SK-N-SH (cell line): ENCODE results near the gene MTHFS. TPM values are rescaled to one million over a fixed set of nuclear protein-coding genes. Genes with fewer than 3 reads are reported as not detected.

Experiments used
- CTCF ChIA-PET: fragments of 300-600, 350-600 bp; formaldehyde crosslinking; extraction: SDS; loops from one replicate; lab custom pipeline; 2021; lab: Yijun Ruan, JAX
- POLR2A ChIA-PET: fragments of 350-600 bp; sonication (Branson Sonifier 250); formaldehyde crosslinking; extraction: SDS; loops from one replicate; lab custom pipeline; 2020; ENCODE audit warnings: antibody characterized with exemption, inconsistent platforms; lab: Yijun Ruan, JAX
- DNase-seq: peaks from one replicate; pipeline ENCODE4 v3.0.0; 2012
- H2AFZ ChIP-seq: fragments of 200-600 bp; sonication (generic); 2 replicates; pipeline ENCODE4 v1.8.1; 2016; ENCODE audit warnings: antibody characterized with exemption, mild to moderate bottlenecking, low read depth
- H3F3A ChIP-seq: fragments of 200-600 bp; sonication (generic); replicated peaks from 2 replicates; pipeline ENCODE3; 2016; ENCODE audit warnings: antibody characterized with exemption, mild to moderate bottlenecking; ENCODE audit not compliant: insufficient read depth
- H3K27ac ChIP-seq, 2 experiments: fragments of 200-500 bp in 1 of 2; fragments of 200-600 bp in 1 of 2; sonication (Bioruptor generic) in 1 of 2; sonication (generic), shearing (Covaris generic) in 1 of 2; 2 replicates each; pipeline versions ENCODE4 v1.5.1 to v1.6.1; 2014 to 2016; ENCODE audit warnings: low read depth in 2 of 2, inconsistent platforms in 1 of 2, low read length in 1 of 2, mild to moderate bottlenecking in 1 of 2, mixed read lengths in 1 of 2
- H3K27me3 ChIP-seq: fragments of 200-600 bp; sonication (generic), shearing (Covaris generic); 2 replicates; pipeline ENCODE4 v1.6.1; 2016; ENCODE audit warnings: mixed run types; ENCODE audit not compliant: insufficient read depth
- H3K36me3 ChIP-seq, 2 experiments: fragments of 200-500 bp in 1 of 2; fragments of 200-600 bp in 1 of 2; sonication (Bioruptor generic) in 1 of 2; sonication (generic) in 1 of 2; replicated peaks in 1 of 2; 2 replicates each; pipeline versions ENCODE3 to v1.5.1; 2014 to 2016; ENCODE audit warnings: low read length in 1 of 2, mild to moderate bottlenecking in 1 of 2; ENCODE audit not compliant: insufficient read depth in 2 of 2, control insufficient read depth in 1 of 2
- H3K4me1 ChIP-seq, 2 experiments: fragments of 200-500 bp in 1 of 2; fragments of 200-600 bp in 1 of 2; sonication (Bioruptor generic) in 1 of 2; sonication (generic), shearing (Covaris generic) in 1 of 2; 2 replicates each; pipeline versions ENCODE4 v1.5.1 to v1.6.1; 2014 to 2016; ENCODE audit warnings: low read depth in 1 of 2, low read length in 1 of 2, mixed run types in 1 of 2; ENCODE audit not compliant: insufficient read depth in 2 of 2, control insufficient read depth in 1 of 2
- H3K4me2 ChIP-seq: fragments of 200-600 bp; sonication (generic), shearing (Covaris generic); 2 replicates; pipeline ENCODE4 v1.6.1; 2017; ENCODE audit warnings: mixed run types
- H3K4me3 ChIP-seq, 2 experiments: fragments of 200-500 bp in 1 of 2; fragments of 200-600 bp in 1 of 2; sonication (Bioruptor generic) in 1 of 2; sonication (generic), shearing (Covaris generic) in 1 of 2; 2 replicates each; pipeline versions ENCODE4 v1.5.1 to v1.8.1; 2014 to 2016; ENCODE audit warnings: low read depth in 2 of 2, inconsistent platforms in 1 of 2, low read length in 1 of 2, mild to moderate bottlenecking in 1 of 2, mixed read lengths in 1 of 2, moderate library complexity in 1 of 2
- H3K79me2 ChIP-seq: fragments of 200-600 bp; sonication (generic); 2 replicates; pipeline ENCODE4 v1.8.1; 2017; ENCODE audit warnings: mild to moderate bottlenecking; ENCODE audit not compliant: insufficient read depth
- H3K9ac ChIP-seq: fragments of 200-600 bp; sonication (generic); 2 replicates; pipeline ENCODE4 v1.6.1; 2017; ENCODE audit warnings: mixed run types
- H3K9me2 ChIP-seq: fragments of 200-600 bp; sonication (generic); 2 replicates; pipeline ENCODE4 v1.6.1; 2017; ENCODE audit warnings: mixed run types
- H3K9me3 ChIP-seq: fragments of 200-600 bp; sonication (generic); 2 replicates; pipeline ENCODE4 v1.6.1; 2017; ENCODE audit warnings: mixed run types, mild to moderate bottlenecking, moderate library complexity
- H4K20me1 ChIP-seq: fragments of 200-600 bp; sonication (generic); 2 replicates; pipeline ENCODE4 v1.6.1; 2017; ENCODE audit warnings: mild to moderate bottlenecking, mixed run types; ENCODE audit not compliant: insufficient read depth
- ELF1 ChIP-seq: IDR thresholded peaks from 2 replicates; pipeline ENCODE4 v1.4.0; 2012
- EZH2phosphoT487 ChIP-seq: fragments of 200-600 bp; sonication (generic); IDR thresholded peaks from 2 replicates; pipeline ENCODE4 v1.6.1; 2017; ENCODE audit warnings: low read depth, mixed run types, mild to moderate bottlenecking, antibody characterized with exemption, moderate library complexity, borderline replicate concordance
- FOXJ3 ChIP-seq: sonication (generic); formaldehyde crosslinking; IDR thresholded peaks from 2 replicates; pipeline ENCODE4 v1.5.1; 2020; ENCODE audit warnings: mild to moderate bottlenecking, missing genetic modification reagents
- JUND ChIP-seq: IDR thresholded peaks from 2 replicates; pipeline ENCODE4 v1.4.0; 2012
- PBX3 ChIP-seq: IDR thresholded peaks from 2 replicates; pipeline ENCODE4; 2012
- RAD21 ChIP-seq: IDR thresholded peaks from 2 replicates; pipeline ENCODE4 v1.6.1; 2012; ENCODE audit warnings: mild to moderate bottlenecking, low read length
- RCOR1 ChIP-seq: fragments of 150-350 bp; IDR thresholded peaks from 2 replicates; pipeline ENCODE4 v1.6.1; 2017; ENCODE audit warnings: antibody characterized with exemption, low read length
- RFX5 ChIP-seq: IDR thresholded peaks from 2 replicates; pipeline ENCODE4 v1.6.1; 2012; ENCODE audit warnings: mild to moderate bottlenecking, improper control_type of control experiment, low read length
- SIN3A ChIP-seq: IDR thresholded peaks from 2 replicates; pipeline ENCODE4 v1.6.1; 2012; ENCODE audit warnings: low read depth, mild to moderate bottlenecking, low read length, moderate library complexity, borderline replicate concordance
- TAF1 ChIP-seq: IDR thresholded peaks from 2 replicates; pipeline ENCODE4 v1.6.1; 2012; ENCODE audit warnings: low read depth, mild to moderate bottlenecking, low read length, moderate library complexity, borderline replicate concordance
- TCF12 ChIP-seq: IDR thresholded peaks from 2 replicates; pipeline ENCODE4 v1.4.0; 2012
- USF1 ChIP-seq: IDR thresholded peaks from 2 replicates; pipeline ENCODE4 v1.4.0; 2012; ENCODE audit warnings: low read depth, borderline replicate concordance
- WGBS: methylation state at CpG from one replicate; pipeline ENCODE4 v1.1.6; 2017; ENCODE audit warnings: low lambda C conversion rate; 5-methylcytosine and 5-hydroxymethylcytosine counted together
- polyA plus RNA-seq, 3 experiments: library from polyadenylated mRNA; depleted of rRNA; stranded (reverse); fragments of >200 nt; gene quantifications; 2 replicates each; pipeline ENCODE4 v1.2.3, GENCODE V29; 2012
- TF ChIP-seq, protein P1 (sequence below): IDR thresholded peaks from 2 replicates; pipeline ENCODE4 v1.4.0; 2012; ENCODE audit warnings: low read depth

The MTHFS gene
- polyA plus RNA-seq, 1 of the 3 experiments (the other 2 are of a cell fraction): 21.9 TPM

GRCh38 chr15:79824136-79824701 is 72.6 kb downstream of the MTHFS start:
- H3K4me1 ChIP-seq: no peaks in the 10 kb centered on the region
- POLR2A ChIA-PET: no interaction called here
- 68% methylated on average over 9 of the region's 9 CpGs for WGBS
- no peaks in the 10 kb centered on the region for H3K27me3 ChIP-seq
- no peak for TF ChIP-seq FOXJ3 (CRISPR knock-in tag)
- no peak for TF ChIP-seq SIN3A
- no peak for TF ChIP-seq USF1
- TF ChIP-seq, protein P1, sequence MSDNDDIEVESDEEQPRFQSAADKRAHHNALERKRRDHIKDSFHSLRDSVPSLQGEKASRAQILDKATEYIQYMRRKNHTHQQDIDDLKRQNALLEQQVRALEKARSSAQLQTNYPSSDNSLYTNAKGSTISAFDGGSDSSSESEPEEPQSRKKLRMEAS: no peak
- TF ChIP-seq RCOR1: no peak
- no peak for TF ChIP-seq RFX5
- TF ChIP-seq TAF1: no peak
- TF ChIP-seq ELF1: no peak
- no peaks in the 10 kb centered on the region for H3K9me2 ChIP-seq
- H3K4me2 ChIP-seq: no peak overlapping the region
- CTCF ChIA-PET: interaction anchor here (1.0 to 1.2 kb wide), 2 partner anchors 14 to 443 kb away, joined by 3 read pairs; no protein-coding TSS in a partner anchor
- no peak overlapping the region for H3K4me3 ChIP-seq
- no peaks in the 10 kb centered on the region for H3K9me3 ChIP-seq
- H3F3A ChIP-seq: no peaks in the 10 kb centered on the region
- no peaks in the 10 kb centered on the region for H4K20me1 ChIP-seq
- no peak overlapping the region for H2AFZ ChIP-seq
- DNase-seq: no peak
- no peak overlapping the region for H3K27ac ChIP-seq
- no peaks in the 10 kb centered on the region for H3K79me2 ChIP-seq
- no peak overlapping the region for H3K9ac ChIP-seq
- no peaks in the 10 kb centered on the region for H3K36me3 ChIP-seq

DNA sequence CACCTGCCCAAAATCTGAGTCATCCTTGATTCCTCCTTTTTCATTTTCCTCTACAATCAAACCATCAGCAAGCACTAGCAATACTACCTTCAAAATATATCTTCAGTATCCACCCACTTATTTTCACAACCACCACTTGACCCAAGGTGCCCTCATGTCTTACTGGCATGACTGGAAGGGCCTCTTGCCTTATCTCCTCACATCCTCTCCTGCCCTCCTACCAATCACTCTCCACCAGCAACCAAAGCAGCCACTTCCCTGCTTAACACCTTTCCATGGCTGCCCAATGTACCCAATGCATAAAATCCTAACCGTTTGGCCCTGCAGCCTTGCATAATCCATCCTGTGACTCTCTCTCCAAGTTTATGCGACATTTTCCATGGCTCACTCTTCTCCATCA is 76.0 kb downstream of the MTHFS start:
- POLR2A ChIA-PET: no interaction called here

More for the DNA sequence above, 76.0 kb downstream of the MTHFS start:
- H3K4me3 ChIP-seq: no peak overlapping the region
- TF ChIP-seq TCF12: no peak
- TF ChIP-seq FOXJ3 (CRISPR knock-in tag): no peak
- TF ChIP-seq EZH2phosphoT487: no peak
- no peak for TF ChIP-seq RAD21
- no peak for TF ChIP-seq JUND
- no peak for TF ChIP-seq PBX3
- H3K4me2 ChIP-seq: no peak overlapping the region
- no peaks in the 10 kb centered on the region for H3K9me3 ChIP-seq
- CTCF ChIA-PET: interaction anchor here (1.0 kb wide), 1 partner anchor 440 kb away, joined by 3 read pairs; no protein-coding TSS in a partner anchor
- WGBS: 62% methylated on average over 2 of the region's 2 CpGs
- no peak overlapping the region for H3K9ac ChIP-seq
- H3K27me3 ChIP-seq: no peaks in the 10 kb centered on the region
- no peaks in the 10 kb centered on the region for H3K9me2 ChIP-seq
- no peaks in the 10 kb centered on the region for H3F3A ChIP-seq
- no peak for DNase-seq
- peaks cover 0 to 3% of the 10 kb centered on the region in 2 experiments; a peak in 1 of 4 replicates for H3K4me1 ChIP-seq
- H4K20me1 ChIP-seq: no peaks in the 10 kb centered on the region
- H2AFZ ChIP-seq: no peak overlapping the region
- no peak overlapping the region for H3K27ac ChIP-seq
- no peaks in the 10 kb centered on the region for H3K36me3 ChIP-seq
- no peaks in the 10 kb centered on the region for H3K79me2 ChIP-seq
